SK-N-SH treated with all-trans-retinoic acid at 6 μM for 48 hours (cell line): Measurements from ENCODE around the gene DYNLT3.

Experiments
- ATAC-seq: fragments of 200-7000 bp; cut with Tn5 transposase; 3 replicates; pipeline ENCODE4 v1.9.1; 2020; ENCODE audit warnings: mild to moderate bottlenecking, moderate library complexity
- BACH2 ChIP-seq: fragments of 250-450 bp; sonication (Bioruptor Pico); IDR thresholded peaks from 2 replicates; pipeline ENCODE4 v1.9.0; 2021; ENCODE audit warnings: mild to moderate bottlenecking, borderline replicate concordance
- CSDC2 ChIP-seq: fragments of 250-450 bp; sonication (Bioruptor Pico); IDR thresholded peaks from 2 replicates; pipeline ENCODE4 v1.5.0; 2020; ENCODE audit warnings: mild to moderate bottlenecking, moderate library complexity
- ESRRG ChIP-seq: fragments of 250-450 bp; sonication (Bioruptor Pico); IDR thresholded peaks from 2 replicates; pipeline ENCODE4 v1.6.1; 2021; ENCODE audit warnings: mild to moderate bottlenecking
- ISL1 ChIP-seq: fragments of 250-450 bp; sonication (Bioruptor Pico); IDR thresholded peaks from 2 replicates; pipeline ENCODE4 v2.1.2; 2022; ENCODE audit warnings: mild to moderate bottlenecking, moderate library complexity
- OSR1 ChIP-seq: fragments of 250-450 bp; sonication (Bioruptor Pico); IDR thresholded peaks from 2 replicates; pipeline ENCODE4 v1.8.0; 2022; ENCODE audit warnings: moderate library complexity, mild to moderate bottlenecking, inconsistent platforms
- PPARA ChIP-seq: fragments of 250-450 bp; sonication (Bioruptor Pico); IDR thresholded peaks from 2 replicates; pipeline ENCODE4 v1.5.0; 2020; ENCODE audit warnings: mild to moderate bottlenecking, borderline replicate concordance
- RARB ChIP-seq: fragments of 250-450 bp; sonication (Bioruptor Pico); IDR thresholded peaks from 2 replicates; pipeline ENCODE4 v1.8.0; 2021; ENCODE audit warnings: mild to moderate bottlenecking, moderate library complexity
- SNAI2 ChIP-seq: fragments of 250-450 bp; sonication (Bioruptor Pico); IDR thresholded peaks from 2 replicates; pipeline ENCODE4 v1.5.0; 2020; ENCODE audit warnings: mild to moderate bottlenecking, moderate library complexity
- TCF4 ChIP-seq: fragments of 250-450 bp; sonication (Bioruptor Pico); IDR thresholded peaks from 2 replicates; pipeline ENCODE4 v1.8.0; 2021; ENCODE audit warnings: mild to moderate bottlenecking, moderate library complexity, borderline replicate concordance
- ZC3H10 ChIP-seq: fragments of 250-450 bp; sonication (Bioruptor Pico); IDR thresholded peaks from 2 replicates; pipeline ENCODE4 v1.5.1; 2021; ENCODE audit warnings: mild to moderate bottlenecking, moderate library complexity
- ZFP30 ChIP-seq: fragments of 450-650 bp; formaldehyde crosslinking; IDR thresholded peaks from 2 replicates; pipeline ENCODE4 v1.5.0; 2022; ENCODE audit warnings: mild to moderate bottlenecking, moderate library complexity
- ZNF565 ChIP-seq: fragments of 450-650 bp; formaldehyde crosslinking; conservative IDR thresholded peaks from 2 replicates; pipeline ENCODE4 v1.5.0; 2020; ENCODE audit warnings: low read depth, mild to moderate bottlenecking, moderate library complexity
- ZNF70 ChIP-seq: fragments of 450-650 bp; formaldehyde crosslinking; IDR thresholded peaks from 2 replicates; pipeline ENCODE4 v1.5.0; 2020; ENCODE audit warnings: mild to moderate bottlenecking, moderate library complexity
- ZNF8 ChIP-seq: fragments of 450-650 bp; formaldehyde crosslinking; IDR thresholded peaks from 2 replicates; pipeline ENCODE4 v1.5.0; 2020; ENCODE audit warnings: mild to moderate bottlenecking, moderate library complexity
- TF ChIP-seq, protein P1 (sequence below): fragments of 250-450 bp; sonication (Bioruptor Pico); IDR thresholded peaks from 2 replicates; pipeline ENCODE4 v1.5.0; 2020; ENCODE audit warnings: mild to moderate bottlenecking, moderate library complexity
- TF ChIP-seq, protein P2 (sequence below): fragments of 250-450 bp; sonication (Bioruptor Pico); IDR thresholded peaks from 2 replicates; pipeline ENCODE4 v1.5.1; 2020; ENCODE audit warnings: low read depth, mild to moderate bottlenecking, moderate library complexity
- TF ChIP-seq, protein P3 (sequence below): fragments of 250-450 bp; sonication (Bioruptor Pico); IDR thresholded peaks from 2 replicates; pipeline ENCODE4 v1.8.0; 2020; ENCODE audit warnings: mild to moderate bottlenecking, moderate library complexity, borderline replicate concordance
- TF ChIP-seq, protein P4 (sequence below): fragments of 250-450 bp; sonication (Bioruptor Pico); IDR thresholded peaks from 2 replicates; pipeline ENCODE4 v1.5.1; 2021; ENCODE audit warnings: mild to moderate bottlenecking, moderate library complexity
- TF ChIP-seq, protein P5 (sequence below): fragments of 250-450 bp; sonication (Bioruptor Pico); IDR thresholded peaks from 2 replicates; pipeline ENCODE4 v1.8.0; 2021; ENCODE audit warnings: low read depth, mild to moderate bottlenecking, moderate library complexity, borderline replicate concordance

DYNLT3 gene

DNA sequence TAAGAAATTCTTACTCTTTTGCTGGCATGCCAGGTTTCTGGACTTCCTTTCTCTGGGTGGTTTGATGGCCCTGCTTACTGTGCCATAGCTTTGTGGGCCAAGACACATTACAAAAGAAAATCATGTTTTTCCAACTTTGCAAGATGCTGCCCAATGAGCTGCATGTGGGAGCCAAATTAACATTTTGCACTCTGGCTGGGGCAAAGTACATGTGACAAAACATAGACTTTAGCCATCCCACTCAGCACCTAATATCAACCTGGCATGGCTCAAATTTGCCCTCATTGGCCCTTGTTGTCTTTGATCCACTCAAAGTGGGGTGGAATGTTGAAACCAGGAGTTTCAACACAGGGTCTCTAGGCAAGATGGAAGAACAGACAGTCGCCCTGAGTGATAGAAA is 40.0 kb upstream of the DYNLT3 start (continued):
- TF ChIP-seq, protein P1, sequence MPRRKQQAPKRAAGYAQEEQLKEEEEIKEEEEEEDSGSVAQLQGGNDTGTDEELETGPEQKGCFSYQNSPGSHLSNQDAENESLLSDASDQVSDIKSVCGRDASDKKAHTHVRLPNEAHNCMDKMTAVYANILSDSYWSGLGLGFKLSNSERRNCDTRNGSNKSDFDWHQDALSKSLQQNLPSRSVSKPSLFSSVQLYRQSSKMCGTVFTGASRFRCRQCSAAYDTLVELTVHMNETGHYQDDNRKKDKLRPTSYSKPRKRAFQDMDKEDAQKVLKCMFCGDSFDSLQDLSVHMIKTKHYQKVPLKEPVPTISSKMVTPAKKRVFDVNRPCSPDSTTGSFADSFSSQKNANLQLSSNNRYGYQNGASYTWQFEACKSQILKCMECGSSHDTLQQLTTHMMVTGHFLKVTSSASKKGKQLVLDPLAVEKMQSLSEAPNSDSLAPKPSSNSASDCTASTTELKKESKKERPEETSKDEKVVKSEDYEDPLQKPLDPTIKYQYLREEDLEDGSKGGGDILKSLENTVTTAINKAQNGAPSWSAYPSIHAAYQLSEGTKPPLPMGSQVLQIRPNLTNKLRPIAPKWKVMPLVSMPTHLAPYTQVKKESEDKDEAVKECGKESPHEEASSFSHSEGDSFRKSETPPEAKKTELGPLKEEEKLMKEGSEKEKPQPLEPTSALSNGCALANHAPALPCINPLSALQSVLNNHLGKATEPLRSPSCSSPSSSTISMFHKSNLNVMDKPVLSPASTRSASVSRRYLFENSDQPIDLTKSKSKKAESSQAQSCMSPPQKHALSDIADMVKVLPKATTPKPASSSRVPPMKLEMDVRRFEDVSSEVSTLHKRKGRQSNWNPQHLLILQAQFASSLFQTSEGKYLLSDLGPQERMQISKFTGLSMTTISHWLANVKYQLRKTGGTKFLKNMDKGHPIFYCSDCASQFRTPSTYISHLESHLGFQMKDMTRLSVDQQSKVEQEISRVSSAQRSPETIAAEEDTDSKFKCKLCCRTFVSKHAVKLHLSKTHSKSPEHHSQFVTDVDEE (CRISPR knock-in tag): no peak
- TF ChIP-seq RARB (CRISPR knock-in tag) (no peak), ZNF8 (CRISPR knock-in tag) (no peak), ZNF565 (no peak), CSDC2 (CRISPR knock-in tag) (no peak), ESRRG (CRISPR knock-in tag) (no peak), SNAI2 (CRISPR knock-in tag) (no peak), ZC3H10 (CRISPR knock-in tag) (no peak)
- TF ChIP-seq, protein P2, sequence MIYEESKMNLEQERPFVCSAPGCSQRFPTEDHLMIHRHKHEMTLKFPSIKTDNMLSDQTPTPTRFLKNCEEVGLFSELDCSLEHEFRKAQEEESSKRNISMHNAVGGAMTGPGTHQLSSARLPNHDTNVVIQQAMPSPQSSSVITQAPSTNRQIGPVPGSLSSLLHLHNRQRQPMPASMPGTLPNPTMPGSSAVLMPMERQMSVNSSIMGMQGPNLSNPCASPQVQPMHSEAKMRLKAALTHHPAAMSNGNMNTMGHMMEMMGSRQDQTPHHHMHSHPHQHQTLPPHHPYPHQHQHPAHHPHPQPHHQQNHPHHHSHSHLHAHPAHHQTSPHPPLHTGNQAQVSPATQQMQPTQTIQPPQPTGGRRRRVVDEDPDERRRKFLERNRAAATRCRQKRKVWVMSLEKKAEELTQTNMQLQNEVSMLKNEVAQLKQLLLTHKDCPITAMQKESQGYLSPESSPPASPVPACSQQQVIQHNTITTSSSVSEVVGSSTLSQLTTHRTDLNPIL (CRISPR knock-in tag): no peak
- TF ChIP-seq, protein P3, sequence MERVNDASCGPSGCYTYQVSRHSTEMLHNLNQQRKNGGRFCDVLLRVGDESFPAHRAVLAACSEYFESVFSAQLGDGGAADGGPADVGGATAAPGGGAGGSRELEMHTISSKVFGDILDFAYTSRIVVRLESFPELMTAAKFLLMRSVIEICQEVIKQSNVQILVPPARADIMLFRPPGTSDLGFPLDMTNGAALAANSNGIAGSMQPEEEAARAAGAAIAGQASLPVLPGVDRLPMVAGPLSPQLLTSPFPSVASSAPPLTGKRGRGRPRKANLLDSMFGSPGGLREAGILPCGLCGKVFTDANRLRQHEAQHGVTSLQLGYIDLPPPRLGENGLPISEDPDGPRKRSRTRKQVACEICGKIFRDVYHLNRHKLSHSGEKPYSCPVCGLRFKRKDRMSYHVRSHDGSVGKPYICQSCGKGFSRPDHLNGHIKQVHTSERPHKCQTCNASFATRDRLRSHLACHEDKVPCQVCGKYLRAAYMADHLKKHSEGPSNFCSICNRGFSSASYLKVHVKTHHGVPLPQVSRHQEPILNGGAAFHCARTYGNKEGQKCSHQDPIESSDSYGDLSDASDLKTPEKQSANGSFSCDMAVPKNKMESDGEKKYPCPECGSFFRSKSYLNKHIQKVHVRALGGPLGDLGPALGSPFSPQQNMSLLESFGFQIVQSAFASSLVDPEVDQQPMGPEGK (CRISPR knock-in tag): no peak

DNA sequence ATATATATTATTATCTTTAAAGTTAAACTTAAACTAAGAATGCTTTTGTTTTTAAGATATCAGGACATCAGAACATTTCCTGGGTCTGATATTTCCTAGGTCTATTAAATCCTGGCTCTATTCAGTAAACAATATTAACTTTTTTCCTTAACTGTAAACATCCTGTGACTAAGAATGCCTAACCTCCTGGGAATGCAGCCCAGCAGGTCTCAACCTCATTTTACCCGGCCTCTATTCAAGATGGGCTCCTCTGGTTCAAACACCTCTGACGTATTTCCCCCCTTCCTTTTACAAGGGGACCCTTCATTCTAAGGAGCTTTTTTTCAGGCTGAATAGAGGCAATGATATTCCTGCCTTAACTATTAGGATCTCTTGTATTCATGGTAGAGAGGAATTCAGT is 35.8 kb upstream of the DYNLT3 start:
- no peak for TF ChIP-seq BACH2 (CRISPR knock-in tag)
- no peak for TF ChIP-seq ZNF70 (CRISPR knock-in tag)
- TF ChIP-seq, protein P4, sequence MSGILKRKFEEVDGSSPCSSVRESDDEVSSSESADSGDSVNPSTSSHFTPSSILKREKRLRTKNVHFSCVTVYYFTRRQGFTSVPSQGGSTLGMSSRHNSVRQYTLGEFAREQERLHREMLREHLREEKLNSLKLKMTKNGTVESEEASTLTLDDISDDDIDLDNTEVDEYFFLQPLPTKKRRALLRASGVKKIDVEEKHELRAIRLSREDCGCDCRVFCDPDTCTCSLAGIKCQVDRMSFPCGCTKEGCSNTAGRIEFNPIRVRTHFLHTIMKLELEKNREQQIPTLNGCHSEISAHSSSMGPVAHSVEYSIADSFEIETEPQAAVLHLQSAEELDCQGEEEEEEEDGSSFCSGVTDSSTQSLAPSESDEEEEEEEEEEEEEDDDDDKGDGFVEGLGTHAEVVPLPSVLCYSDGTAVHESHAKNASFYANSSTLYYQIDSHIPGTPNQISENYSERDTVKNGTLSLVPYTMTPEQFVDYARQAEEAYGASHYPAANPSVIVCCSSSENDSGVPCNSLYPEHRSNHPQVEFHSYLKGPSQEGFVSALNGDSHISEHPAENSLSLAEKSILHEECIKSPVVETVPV (CRISPR knock-in tag): no peak
- TF ChIP-seq OSR1 (CRISPR knock-in tag): no peak
- TF ChIP-seq, all 23 proteins: peak for 0
- no peak for ATAC-seq

DNA sequence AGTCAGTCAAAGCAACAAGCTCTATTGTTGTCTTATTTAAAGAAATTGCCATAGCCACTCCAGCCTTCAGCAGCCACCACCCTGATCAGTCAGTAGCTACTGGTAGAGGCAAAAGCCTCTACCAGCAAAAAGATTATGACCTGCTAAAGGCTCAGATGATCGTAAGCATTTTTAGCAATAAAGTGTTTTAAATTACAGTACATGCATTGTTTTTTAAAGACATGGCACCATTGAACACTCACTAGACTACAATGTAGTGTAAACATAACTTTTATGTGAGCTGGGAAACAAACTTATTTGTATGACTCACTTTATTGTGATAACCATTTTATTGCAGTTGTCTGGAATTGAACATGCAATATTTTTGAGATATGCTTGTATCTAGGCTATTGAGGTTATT is 32.3 kb upstream of the DYNLT3 start:
- ATAC-seq: no peak
- TF ChIP-seq, protein P2 (CRISPR knock-in tag): no peak
- no peak for TF ChIP-seq PPARA (CRISPR knock-in tag)
- TF ChIP-seq ZFP30 (CRISPR knock-in tag): no peak
- no peak for TF ChIP-seq SNAI2 (CRISPR knock-in tag)
- TF ChIP-seq ISL1 (CRISPR knock-in tag): no peak
- no peak for TF ChIP-seq ZNF565
- TF ChIP-seq ZNF70 (CRISPR knock-in tag): no peak
- TF ChIP-seq, protein P3 (CRISPR knock-in tag): no peak
- TF ChIP-seq ZC3H10 (CRISPR knock-in tag): no peak
- TF ChIP-seq RARB (CRISPR knock-in tag): no peak
- TF ChIP-seq, protein P1 (CRISPR knock-in tag): no peak
- no peak for TF ChIP-seq ZNF8 (CRISPR knock-in tag)
- TF ChIP-seq ESRRG (CRISPR knock-in tag): no peak
- TF ChIP-seq TCF4: no peak
- TF ChIP-seq, protein P5, sequence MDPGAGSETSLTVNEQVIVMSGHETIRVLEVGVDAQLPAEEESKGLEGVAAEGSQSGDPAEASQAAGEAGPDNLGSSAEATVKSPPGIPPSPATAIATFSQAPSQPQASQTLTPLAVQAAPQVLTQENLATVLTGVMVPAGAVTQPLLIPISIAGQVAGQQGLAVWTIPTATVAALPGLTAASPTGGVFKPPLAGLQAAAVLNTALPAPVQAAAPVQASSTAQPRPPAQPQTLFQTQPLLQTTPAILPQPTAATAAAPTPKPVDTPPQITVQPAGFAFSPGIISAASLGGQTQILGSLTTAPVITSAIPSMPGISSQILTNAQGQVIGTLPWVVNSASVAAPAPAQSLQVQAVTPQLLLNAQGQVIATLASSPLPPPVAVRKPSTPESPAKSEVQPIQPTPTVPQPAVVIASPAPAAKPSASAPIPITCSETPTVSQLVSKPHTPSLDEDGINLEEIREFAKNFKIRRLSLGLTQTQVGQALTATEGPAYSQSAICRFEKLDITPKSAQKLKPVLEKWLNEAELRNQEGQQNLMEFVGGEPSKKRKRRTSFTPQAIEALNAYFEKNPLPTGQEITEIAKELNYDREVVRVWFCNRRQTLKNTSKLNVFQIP (CRISPR knock-in tag): no peak
- TF ChIP-seq, protein P4 (CRISPR knock-in tag): no peak
- TF ChIP-seq CSDC2 (CRISPR knock-in tag): no peak
